GM06990 (cell line): ENCODE results near the gene OBSCN.

Experiments used
- DNase-seq: peaks from one replicate; pipeline ENCODE4 v3.0.0-alpha.2; 2011; ENCODE audit not compliant: insufficient read length; ENCODE audit errors: extremely low read depth
- H3K27me3 ChIP-seq: replicated peaks from 2 replicates; pipeline ENCODE4 v1.6.0; 2011; ENCODE audit warnings: low read length; ENCODE audit not compliant: control insufficient read depth, insufficient read depth
- H3K36me3 ChIP-seq: 2 replicates; pipeline ENCODE4 v1.5.1; 2011; ENCODE audit warnings: low read length; ENCODE audit not compliant: control insufficient read depth, insufficient read depth
- H3K4me3 ChIP-seq: replicated peaks from 2 replicates; pipeline ENCODE4 v1.5.1; 2011; ENCODE audit warnings: low read depth, mild to moderate bottlenecking, control low read depth, low read length
- CTCF ChIP-seq: IDR thresholded peaks from 2 replicates; pipeline ENCODE4 v1.5.1; 2011; ENCODE audit warnings: low read length, control low read depth, mild to moderate bottlenecking, inconsistent platforms; ENCODE audit not compliant: insufficient read depth, poor library complexity, severe bottlenecking

The OBSCN gene

GRCh38 chr1:228426518-228427175, 218.8 kb downstream of the OBSCN start:
- peaks cover 2% of the 10 kb centered on the region; the same call in 1 of the 2 replicates for H3K27me3 ChIP-seq
- H3K36me3 ChIP-seq = no peaks in the 10 kb centered on the region
- no peak overlapping the region for H3K4me3 ChIP-seq
- TF ChIP-seq CTCF = no peak
- no peak for DNase-seq

GRCh38 chr1:228428412-228428811, 220.6 kb downstream of the OBSCN start:
- H3K36me3 ChIP-seq = no peaks in the 10 kb centered on the region
- H3K4me3 ChIP-seq = no peak overlapping the region
- peaks cover 2% of the 10 kb centered on the region; the same call in 1 of the 2 replicates for H3K27me3 ChIP-seq
- no peak for DNase-seq
- TF ChIP-seq CTCF = no peak
